Measurements from ENCODE around the gene NKX6-1.

DNA sequence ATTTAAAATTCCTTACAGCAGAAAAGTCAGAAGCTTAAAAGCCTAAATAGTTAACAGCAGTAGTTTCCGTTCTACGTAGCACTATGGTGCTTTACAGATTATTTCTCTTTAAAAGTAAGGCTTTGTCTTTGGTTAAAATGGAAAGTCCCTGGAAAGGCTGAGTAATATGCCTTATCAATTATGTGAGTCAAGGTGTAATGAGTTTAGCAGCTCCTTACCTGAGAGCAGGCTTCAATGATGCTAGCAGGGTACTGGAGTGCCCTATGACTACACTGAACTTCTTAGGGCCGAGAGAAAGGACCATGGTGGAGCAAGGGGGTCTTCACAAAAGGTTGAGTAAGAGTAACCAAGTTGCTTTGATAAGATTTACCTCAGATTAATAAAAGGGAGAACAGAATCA, 12.6 kb upstream of the NKX6-1 start:
- TF ChIP-seq, protein P1, sequence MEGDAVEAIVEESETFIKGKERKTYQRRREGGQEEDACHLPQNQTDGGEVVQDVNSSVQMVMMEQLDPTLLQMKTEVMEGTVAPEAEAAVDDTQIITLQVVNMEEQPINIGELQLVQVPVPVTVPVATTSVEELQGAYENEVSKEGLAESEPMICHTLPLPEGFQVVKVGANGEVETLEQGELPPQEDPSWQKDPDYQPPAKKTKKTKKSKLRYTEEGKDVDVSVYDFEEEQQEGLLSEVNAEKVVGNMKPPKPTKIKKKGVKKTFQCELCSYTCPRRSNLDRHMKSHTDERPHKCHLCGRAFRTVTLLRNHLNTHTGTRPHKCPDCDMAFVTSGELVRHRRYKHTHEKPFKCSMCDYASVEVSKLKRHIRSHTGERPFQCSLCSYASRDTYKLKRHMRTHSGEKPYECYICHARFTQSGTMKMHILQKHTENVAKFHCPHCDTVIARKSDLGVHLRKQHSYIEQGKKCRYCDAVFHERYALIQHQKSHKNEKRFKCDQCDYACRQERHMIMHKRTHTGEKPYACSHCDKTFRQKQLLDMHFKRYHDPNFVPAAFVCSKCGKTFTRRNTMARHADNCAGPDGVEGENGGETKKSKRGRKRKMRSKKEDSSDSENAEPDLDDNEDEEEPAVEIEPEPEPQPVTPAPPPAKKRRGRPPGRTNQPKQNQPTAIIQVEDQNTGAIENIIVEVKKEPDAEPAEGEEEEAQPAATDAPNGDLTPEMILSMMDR (IDR thresholded peaks at IDR 0.05): no peak
- TF ChIP-seq POLR2A (IDR thresholded peaks at IDR 0.05): no peak

Data from body of pancreas (tissue), 4 donors.